HuH-7.5 (cell line): Measurements from ENCODE around the gene CMYA5.
"Not testable (repeated sequence)": the region's sequence is repeated elsewhere in the genome, so short reads cannot be mapped to it uniquely, and the experiment has no call there.

Experiments used
- DNase-seq: peaks from one replicate; pipeline ENCODE4 v3.0.0; 2011; ENCODE audit warnings: low spot score

The CMYA5 gene

GRCh38 chr5:79702606-79703380 lies 13.2 kb downstream of the CMYA5 start:
- peak; percentile 30 for DNase-seq

DNA sequence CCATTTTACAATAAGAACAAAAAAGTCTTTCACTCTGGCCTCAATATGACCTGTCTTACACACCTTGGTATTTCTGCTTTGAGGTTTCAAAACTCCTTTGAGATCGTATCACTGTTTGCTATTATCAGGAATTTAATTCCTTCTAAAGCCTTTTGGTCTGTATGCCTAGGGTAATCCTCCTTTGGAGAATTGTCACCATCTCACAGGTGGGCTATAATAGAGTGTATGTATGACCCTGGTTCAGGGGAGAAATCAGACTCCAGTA lies 13.7 kb downstream of the CMYA5 start:
- DNase-seq, result no peak

DNA sequence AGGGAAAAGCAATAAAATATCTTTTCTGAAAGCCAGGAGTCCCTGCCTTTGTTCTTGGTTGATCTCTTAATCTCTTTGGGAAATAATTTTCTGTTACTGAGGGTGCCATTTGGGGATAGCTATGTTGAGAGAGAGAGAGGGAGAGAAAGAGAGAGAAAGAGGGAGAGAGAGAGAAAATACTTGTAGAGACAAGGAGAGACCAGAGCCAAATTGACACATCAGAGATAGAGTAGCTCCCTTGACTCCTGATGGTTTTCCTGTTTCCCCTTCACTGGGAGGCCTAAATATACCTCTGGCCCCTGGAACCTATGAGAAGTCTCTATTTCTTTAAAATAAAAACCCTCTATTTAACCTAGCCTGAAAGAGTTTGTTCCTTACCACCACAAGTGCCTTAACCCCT lies 14.9 kb downstream of the CMYA5 start:
- no peak for DNase-seq

DNA sequence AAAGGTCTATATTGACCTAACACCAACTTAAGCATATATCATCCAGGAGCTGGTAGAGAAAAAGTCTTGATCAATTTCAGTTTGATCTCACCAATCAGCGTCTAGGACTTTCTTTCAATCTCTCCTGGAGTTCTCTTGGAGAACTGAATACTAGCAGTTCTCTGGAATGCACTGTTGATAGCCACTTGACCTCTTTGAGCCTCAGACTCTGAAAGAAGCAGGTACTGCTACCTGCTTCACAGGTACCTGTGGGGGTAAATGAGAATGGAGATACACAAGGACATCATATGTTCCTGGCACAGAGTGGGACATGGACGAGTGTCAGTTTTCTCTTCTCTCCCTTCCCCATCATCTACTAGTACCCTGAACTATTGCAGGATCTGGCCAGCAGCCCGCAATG lies 16.0 kb downstream of the CMYA5 start:
- no peak for DNase-seq

- not testable (repeated sequence) for DNase-seq
These were observed 16.7 kb downstream of the CMYA5 start for GRCh38 chr5:79706317-79706716.

- no peak for DNase-seq
These were observed 17.9 kb downstream of the CMYA5 start for GRCh38 chr5:79707535-79707934.

- DNase-seq, result no peak
These were observed 23.1 kb downstream of the CMYA5 start for GRCh38 chr5:79712741-79713140.

GRCh38 chr5:79713727-79714126 lies 24.1 kb downstream of the CMYA5 start:
- no peak for DNase-seq

DNA sequence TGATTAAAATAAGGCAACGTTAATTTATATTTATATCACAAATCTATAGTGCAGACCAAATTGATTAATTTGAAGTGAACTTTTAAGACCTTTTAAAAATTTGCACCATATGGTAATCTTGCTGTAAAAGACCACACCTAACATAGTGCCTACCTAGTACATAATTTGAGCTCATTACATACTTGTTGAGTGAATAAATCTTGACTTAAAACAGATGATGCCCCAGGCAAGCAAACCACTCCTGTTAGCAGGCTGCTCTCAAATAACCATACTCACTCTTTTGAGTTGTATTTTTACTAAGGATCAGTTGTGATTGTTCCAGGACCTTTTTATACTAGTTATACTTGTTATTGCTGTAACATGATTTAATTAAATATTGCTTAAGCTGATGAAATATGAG lies 27.2 kb downstream of the CMYA5 start:
- no peak for DNase-seq

DNA sequence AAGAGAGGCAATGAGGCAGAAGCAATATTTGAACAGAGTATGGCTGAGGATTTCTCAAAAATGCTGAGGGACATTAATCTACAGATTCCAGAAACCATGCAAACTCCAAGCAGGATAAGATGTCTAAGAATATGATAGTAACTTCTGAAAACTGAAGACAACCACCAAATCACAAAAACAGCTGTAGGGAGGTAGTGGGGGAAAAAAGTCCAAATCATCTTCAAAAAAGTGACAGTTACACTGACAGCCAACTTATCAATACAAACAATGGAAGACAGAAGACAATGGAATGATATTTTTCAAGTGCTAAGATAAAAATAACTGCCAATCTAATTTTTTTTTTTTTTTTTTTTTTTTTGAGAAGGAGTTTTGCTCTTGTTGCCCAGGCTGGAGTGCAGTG lies 30.5 kb downstream of the CMYA5 start:
- DNase-seq, result no peak

DNA sequence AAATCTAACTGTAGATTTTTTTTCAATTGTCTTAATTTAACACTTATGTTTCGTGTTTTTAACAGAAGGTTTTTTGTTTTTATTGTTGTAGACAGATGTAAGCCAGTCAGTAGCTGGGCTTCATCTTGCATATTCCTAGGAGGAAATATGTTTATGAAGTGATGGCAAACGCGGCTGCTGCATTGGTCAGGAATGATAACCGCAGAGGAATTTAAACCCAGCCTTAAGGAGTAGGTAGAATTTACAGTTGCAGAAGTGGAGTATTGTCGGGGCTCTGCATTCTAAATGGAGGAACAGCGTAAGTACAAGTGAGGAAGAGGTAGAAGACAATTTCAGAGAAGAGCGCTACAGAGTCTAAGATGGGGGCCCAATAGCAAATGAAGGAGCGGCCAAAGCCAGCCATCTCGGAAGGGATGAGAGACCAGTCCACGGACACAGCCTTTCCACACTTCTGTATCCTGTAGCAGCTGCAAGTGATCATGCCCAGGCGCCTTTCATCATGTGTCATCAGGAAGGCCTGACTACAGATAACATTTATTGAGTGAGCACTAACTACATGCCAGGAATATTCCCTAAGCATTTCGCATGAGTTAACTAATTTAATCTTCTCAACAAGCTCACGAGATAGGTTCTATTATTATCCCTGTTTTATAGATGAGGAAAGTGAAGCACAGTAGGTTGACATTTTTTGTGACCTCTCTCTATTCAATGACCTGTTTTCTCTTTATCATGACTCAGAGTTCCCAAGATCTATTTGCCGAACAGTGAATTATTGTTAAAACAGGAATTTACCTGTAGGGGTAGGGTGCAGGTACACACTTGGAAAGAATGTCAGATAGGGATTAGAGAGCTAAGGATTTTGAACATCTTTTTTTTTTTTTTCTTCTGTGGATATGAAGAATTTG lies 38.1 kb downstream of the CMYA5 start:
- no peak for DNase-seq

- DNase-seq, result no peak
These were observed 38.8 kb downstream of the CMYA5 start for GRCh38 chr5:79728396-79728795.

- no peak for DNase-seq
These were observed 40.0 kb downstream of the CMYA5 start for GRCh38 chr5:79729679-79730078.

GRCh38 chr5:79730564-79730963 lies 40.9 kb downstream of the CMYA5 start:
- no peak for DNase-seq

- no peak for DNase-seq
These were observed 42.1 kb downstream of the CMYA5 start for GRCh38 chr5:79731775-79732174.

DNA sequence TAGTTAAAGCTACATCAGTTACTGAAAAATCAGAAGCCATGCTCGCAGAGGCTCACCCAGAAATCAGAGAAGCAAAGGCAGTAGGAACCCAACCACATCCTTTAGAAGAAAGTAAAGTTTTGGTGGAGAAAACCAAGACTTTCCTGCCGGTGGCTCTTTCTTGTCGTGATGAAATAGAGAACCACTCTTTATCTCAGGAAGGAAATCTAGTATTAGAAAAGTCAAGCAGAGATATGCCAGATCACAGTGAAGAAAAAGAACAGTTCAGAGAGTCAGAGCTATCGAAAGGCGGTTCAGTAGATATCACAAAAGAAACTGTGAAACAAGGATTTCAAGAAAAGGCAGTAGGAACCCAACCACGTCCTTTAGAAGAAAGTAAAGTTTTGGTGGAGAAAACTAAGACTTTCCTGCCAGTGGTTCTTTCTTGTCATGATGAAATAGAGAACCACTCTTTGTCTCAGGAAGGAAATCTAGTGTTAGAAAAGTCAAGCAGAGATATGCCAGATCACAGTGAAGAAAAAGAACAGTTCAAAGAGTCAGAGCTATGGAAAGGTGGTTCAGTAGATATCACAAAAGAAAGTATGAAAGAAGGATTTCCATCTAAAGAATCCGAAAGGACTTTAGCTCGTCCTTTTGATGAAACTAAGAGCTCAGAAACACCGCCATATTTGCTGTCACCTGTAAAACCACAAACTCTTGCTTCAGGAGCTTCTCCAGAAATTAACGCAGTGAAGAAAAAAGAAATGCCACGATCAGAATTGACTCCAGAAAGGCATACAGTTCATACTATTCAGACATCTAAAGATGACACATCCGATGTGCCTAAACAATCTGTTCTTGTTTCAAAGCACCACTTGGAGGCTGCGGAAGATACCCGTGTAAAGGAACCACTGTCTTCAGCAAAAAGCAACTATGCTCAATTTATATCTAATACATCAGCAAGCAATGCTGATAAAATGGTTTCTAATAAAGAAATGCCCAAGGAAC lies 47.2 kb downstream of the CMYA5 start:
- DNase-seq, result no peak

DNA sequence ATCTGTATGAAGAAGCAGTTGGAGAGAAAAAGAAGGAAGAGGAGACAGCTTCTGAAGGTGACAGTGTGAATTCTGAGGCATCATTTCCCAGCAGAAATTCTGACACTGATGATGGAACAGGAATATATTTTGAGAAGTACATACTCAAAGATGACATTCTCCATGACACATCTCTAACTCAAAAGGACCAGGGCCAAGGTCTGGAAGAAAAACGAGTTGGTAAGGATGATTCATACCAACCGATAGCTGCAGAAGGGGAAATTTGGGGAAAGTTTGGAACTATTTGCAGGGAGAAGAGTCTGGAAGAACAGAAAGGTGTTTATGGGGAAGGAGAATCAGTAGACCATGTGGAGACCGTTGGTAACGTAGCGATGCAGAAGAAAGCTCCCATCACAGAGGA lies 48.7 kb downstream of the CMYA5 start:
- no peak for DNase-seq

GRCh38 chr5:79742549-79743136 lies 53.0 kb downstream of the CMYA5 start:
- DNase-seq, result peak; percentile 13

- DNase-seq, result no peak
These were observed 54.4 kb downstream of the CMYA5 start for GRCh38 chr5:79743846-79744605.

- no peak for DNase-seq
These were observed 55.6 kb downstream of the CMYA5 start for GRCh38 chr5:79745255-79745654.
